H1 (cell line): Measurements from ENCODE around the gene KLHDC4. TPM values are rescaled to one million over a fixed set of nuclear protein-coding genes. Genes with fewer than 3 reads are reported as not detected.

Experiments used
- CTCF ChIA-PET: fragments of 300-600 bp; sonication (Branson Sonifier 250); formaldehyde crosslinking; loops from one replicate; lab custom pipeline; 2021; ENCODE audit not compliant: partially characterized antibody; lab: Charles Lee
- POLR2A ChIA-PET: fragments of 300-600 bp; sonication (Branson Sonifier 250); formaldehyde crosslinking; loops from one replicate; lab custom pipeline; 2021; ENCODE audit warnings: inconsistent platforms; ENCODE audit not compliant: partially characterized antibody; lab: Charles Lee
- DNase-seq, 2 experiments: peaks; one replicate each; pipeline versions ENCODE4 v3.0.0 to v3.0.0-alpha.2; 2010 to 2022; ENCODE audit warnings: low spot score in 2 of 2, low read depth in 1 of 2, mixed read lengths in 1 of 2
- FAIRE-seq: peaks from 2 replicates; lab custom pipeline; 2011; peaks lifted over from hg19 to GRCh38; lab: Jason Lieb, UNC
- H2AFZ ChIP-seq: 2 replicates; pipeline ENCODE4 v1.8.1; 2012; ENCODE audit warnings: low read length, inconsistent platforms
- H2AK5ac ChIP-seq: 2 replicates; pipeline ENCODE4 v1.6.1; 2013; ENCODE audit warnings: low read depth, low read length
- H2BK120ac ChIP-seq: replicated peaks from 2 replicates; pipeline ENCODE3; 2013; ENCODE audit warnings: low read depth, low read length, inconsistent platforms
- H2BK12ac ChIP-seq: 2 replicates; pipeline ENCODE4 v1.6.1; 2013; ENCODE audit warnings: low read depth, low read length
- H2BK15ac ChIP-seq: 2 replicates; pipeline ENCODE4 v1.6.1; 2013; ENCODE audit warnings: low read length
- H2BK20ac ChIP-seq: 2 replicates; pipeline ENCODE4 v1.6.1; 2013; ENCODE audit warnings: low read length
- H2BK5ac ChIP-seq: 2 replicates; pipeline ENCODE4 v1.6.1; 2013; ENCODE audit warnings: low read depth, low read length
- H3K14ac ChIP-seq: 2 replicates; pipeline ENCODE4 v1.6.1; 2013; ENCODE audit warnings: inconsistent platforms; ENCODE audit not compliant: insufficient read length
- H3K18ac ChIP-seq: 2 replicates; pipeline ENCODE4 v1.6.1; 2013; ENCODE audit warnings: low read length; ENCODE audit errors: extremely low read depth
- H3K23ac ChIP-seq: 2 replicates; pipeline ENCODE4 v1.6.1; 2013; ENCODE audit warnings: inconsistent platforms; ENCODE audit not compliant: insufficient read length
- H3K23me2 ChIP-seq: 2 replicates; pipeline ENCODE4 v1.6.1; 2013; ENCODE audit warnings: low read depth, low read length
- H3K27ac ChIP-seq: 2 replicates; pipeline ENCODE4 v1.6.1; 2011; ENCODE audit warnings: low read depth, low read length, inconsistent platforms
- H3K27me3 ChIP-seq, 4 experiments: replicated peaks in 1 of 4; 1 replicate in 1 of 4; 2 replicates in 3 of 4; pipeline versions ENCODE4 v1.6.1 to v1.8.1; 2011 to 2013; ENCODE audit warnings: low read length in 3 of 4, mild to moderate bottlenecking in 3 of 4, inconsistent platforms in 2 of 4, mixed read lengths in 2 of 4, moderate library complexity in 1 of 4; ENCODE audit not compliant: control insufficient read depth in 3 of 4, insufficient read depth in 3 of 4; ENCODE audit errors: extremely low read depth in 1 of 4
- H3K36me3 ChIP-seq, 4 experiments: 2 replicates each; pipeline versions ENCODE4 v1.6.1 to v1.8.1; 2011 to 2013; ENCODE audit warnings: mild to moderate bottlenecking in 4 of 4, low read length in 3 of 4, moderate library complexity in 2 of 4, control low read depth in 1 of 4, inconsistent platforms in 1 of 4; ENCODE audit not compliant: insufficient read depth in 4 of 4, control insufficient read depth in 2 of 4
- H3K4ac ChIP-seq: replicated peaks from 2 replicates; pipeline ENCODE3; 2013; ENCODE audit warnings: low read length, low read depth, mixed read lengths, inconsistent platforms; ENCODE audit not compliant: insufficient read length
- H3K4me1 ChIP-seq, 4 experiments: replicated peaks in 1 of 4; 1 replicate in 1 of 4; 2 replicates in 3 of 4; pipeline versions ENCODE4 v1.6.1 to v1.8.1; 2011 to 2013; ENCODE audit warnings: low read length in 3 of 4, inconsistent platforms in 2 of 4, mixed read lengths in 1 of 4; ENCODE audit not compliant: insufficient read depth in 4 of 4, control insufficient read depth in 3 of 4
- H3K4me2 ChIP-seq, 2 experiments: 2 replicates each; pipeline versions ENCODE4 v1.6.1 to v1.8.1; 2011 to 2013; ENCODE audit warnings: low read depth in 2 of 2, low read length in 2 of 2, control low read depth in 1 of 2, inconsistent platforms in 1 of 2, mild to moderate bottlenecking in 1 of 2; ENCODE audit not compliant: insufficient read depth in 1 of 2
- H3K4me3 ChIP-seq, 4 experiments: fragments of 200-600, 300-600 bp in 1 of 4; sonication (generic), shearing (Covaris generic), sonication (Bioruptor Twin) in 1 of 4; 2 replicates each; pipeline versions ENCODE4 v1.5.1 to v1.8.1; 2011 to 2016; ENCODE audit warnings: low read length in 4 of 4, low read depth in 3 of 4, control low read depth in 2 of 4, inconsistent platforms in 2 of 4, mild to moderate bottlenecking in 2 of 4, mixed read lengths in 1 of 4, moderate library complexity in 1 of 4; ENCODE audit not compliant: insufficient read depth in 2 of 4; ENCODE audit errors: extremely low read depth in 1 of 4
- H3K56ac ChIP-seq: replicated peaks from 2 replicates; pipeline ENCODE3; 2013; ENCODE audit warnings: low read depth, mild to moderate bottlenecking, mixed read lengths, low read length, inconsistent platforms; ENCODE audit not compliant: insufficient read length
- H3K79me1 ChIP-seq: 2 replicates; pipeline ENCODE4 v1.6.1; 2013; ENCODE audit warnings: low read depth, low read length, control low read depth
- H3K79me2 ChIP-seq, 2 experiments: 2 replicates each; pipeline versions ENCODE4 v1.6.1 to v1.8.1; 2012 to 2013; ENCODE audit warnings: low read length in 2 of 2, mild to moderate bottlenecking in 2 of 2, inconsistent platforms in 1 of 2; ENCODE audit not compliant: insufficient read depth in 2 of 2, control insufficient read depth in 1 of 2
- H3K9ac ChIP-seq, 4 experiments: replicated peaks in 1 of 4; 1 replicate in 1 of 4; 2 replicates in 3 of 4; pipeline versions ENCODE4 v1.6.1 to v1.8.1; 2011 to 2013; ENCODE audit warnings: low read depth in 3 of 4, low read length in 3 of 4, control low read depth in 2 of 4, mild to moderate bottlenecking in 2 of 4, moderate library complexity in 2 of 4, inconsistent platforms in 1 of 4; ENCODE audit errors: extremely low read depth in 1 of 4
- H3K9me3 ChIP-seq, 2 experiments: 2 replicates each; pipeline versions ENCODE4 v1.6.1 to v1.8.1; 2012 to 2013; ENCODE audit warnings: mild to moderate bottlenecking in 2 of 2, moderate library complexity in 2 of 2, control low read depth in 1 of 2, inconsistent platforms in 1 of 2, low read depth in 1 of 2, low read length in 1 of 2, mixed read lengths in 1 of 2; ENCODE audit not compliant: insufficient read depth in 2 of 2
- H4K20me1 ChIP-seq, 2 experiments: replicated peaks in 1 of 2; 2 replicates each; pipeline versions ENCODE3 to v1.8.1; 2011 to 2013; ENCODE audit warnings: inconsistent platforms in 2 of 2, low read length in 2 of 2, mild to moderate bottlenecking in 1 of 2; ENCODE audit not compliant: insufficient read depth in 2 of 2, control insufficient read depth in 1 of 2
- H4K5ac ChIP-seq: 2 replicates; pipeline ENCODE4 v1.6.1; 2013; ENCODE audit warnings: low read length, low read depth, mixed read lengths, inconsistent platforms; ENCODE audit not compliant: insufficient read length
- H4K8ac ChIP-seq: 2 replicates; pipeline ENCODE4 v1.8.0; 2013; ENCODE audit warnings: mild to moderate bottlenecking, moderate library complexity, low read length, inconsistent platforms; ENCODE audit not compliant: insufficient read depth; ENCODE audit errors: extremely low read depth
- H4K91ac ChIP-seq: replicated peaks from 2 replicates; pipeline ENCODE3; 2013; ENCODE audit warnings: low read length, mixed read lengths, inconsistent platforms; ENCODE audit not compliant: insufficient read length
- MAX ChIP-seq: IDR thresholded peaks from 2 replicates; pipeline ENCODE4 v1.6.1; 2012; ENCODE audit warnings: inconsistent platforms
- RXRA ChIP-seq: IDR thresholded peaks from 2 replicates; pipeline ENCODE4 v1.6.1; 2011; ENCODE audit warnings: low read depth, mild to moderate bottlenecking, low read length, moderate library complexity; ENCODE audit not compliant: insufficient read depth
- WGBS, 2 experiments: shearing (Covaris generic) in 1 of 2; methylation state at CpG; one replicate each; pipeline versions ENCODE4 v1.1.6 to v1.1.7; 2013 to 2015; ENCODE audit warnings: low lambda C conversion rate in 2 of 2, mixed read lengths in 2 of 2, inconsistent platforms in 1 of 2, low coverage in 1 of 2, missing lambda C conversion rate in 1 of 2; ENCODE audit not compliant: insufficient replicate concordance in 2 of 2, insufficient coverage in 1 of 2, insufficient read length in 1 of 2; ENCODE audit errors: extremely low coverage in 1 of 2, missing lambda C conversion rate in 1 of 2; 5-methylcytosine and 5-hydroxymethylcytosine counted together
- polyA plus RNA-seq, 7 experiments: library from polyadenylated mRNA; depleted of rRNA in 3 of 7; stranded (reverse) in 5 of 7; unstranded in 2 of 7; fragments of >200 nt in 5 of 7; fragments of 200-250 nt in 2 of 7; gene quantifications; 1 replicate in 5 of 7; 2 replicates in 1 of 7; 4 replicates in 1 of 7; pipeline versions ENCODE4 v1.2.1 to v1.2.3, GENCODE V29; 2011 to 2013; ENCODE audit warnings: missing spikeins in 2 of 7, mixed read lengths in 2 of 7
- total RNA-seq: library from RNA; stranded (reverse); fragmentation: NEBNext Ultra II Directional; extraction: Animal tissue kit (Norgen Biotek cat#: 25700); gene quantifications from 2 replicates; pipeline ENCODE4 v1.2.1, GENCODE V29; 2021
- TF ChIP-seq, protein P1 (sequence below): IDR thresholded peaks from 2 replicates; pipeline ENCODE4 v1.6.1; 2012; ENCODE audit warnings: inconsistent platforms

KLHDC4 gene
- total and polyA plus RNA-seq, 2 of the 8 experiments (the other 6 are each of a cell fraction or from before 2014, with no cell fraction given), result 23.7 to 63.9 TPM

- Histone ChIP-seq H3K9me3 (no peaks in the 10 kb centered on the region), H3K79me1 (no peaks in the 10 kb centered on the region; the same call in 1 of the 2 replicates), H3K23ac (no peak overlapping the region), H2BK12ac (no peak overlapping the region), H2BK15ac (no peak overlapping the region), H2BK120ac (no peak overlapping the region), H3K23me2 (no peaks in the 10 kb centered on the region), H2AFZ (no peak overlapping the region), H4K91ac (no peak overlapping the region), H3K4ac (no peak overlapping the region), H3K27ac (no peak overlapping the region), H3K9ac (no peak overlapping the region), H3K56ac (no peak overlapping the region), H2AK5ac (no peak overlapping the region), H3K27me3 (no peaks in the 10 kb centered on the region), H4K20me1 (peaks cover 6 to 8% of the 10 kb centered on the region in 2 experiments), H3K4me1 (peaks cover 0 to 3% (median 1%) of the 10 kb centered on the region in 4 experiments; a peak in 3 of 7 replicates), H3K36me3 (no peaks in the 10 kb centered on the region; a peak in 1 of 8 replicates), H3K18ac (no peak overlapping the region), H3K4me2 (no peak overlapping the region), H3K4me3 (no peak overlapping the region), H4K5ac (no peak overlapping the region), H2BK5ac (no peak overlapping the region), H2BK20ac (no peak overlapping the region), H3K14ac (no peak overlapping the region), H4K8ac (no peak overlapping the region), H3K79me2 (no peaks in the 10 kb centered on the region)
- DNase-seq (no peak), FAIRE-seq (no peak)
- TF ChIP-seq, protein P1, sequence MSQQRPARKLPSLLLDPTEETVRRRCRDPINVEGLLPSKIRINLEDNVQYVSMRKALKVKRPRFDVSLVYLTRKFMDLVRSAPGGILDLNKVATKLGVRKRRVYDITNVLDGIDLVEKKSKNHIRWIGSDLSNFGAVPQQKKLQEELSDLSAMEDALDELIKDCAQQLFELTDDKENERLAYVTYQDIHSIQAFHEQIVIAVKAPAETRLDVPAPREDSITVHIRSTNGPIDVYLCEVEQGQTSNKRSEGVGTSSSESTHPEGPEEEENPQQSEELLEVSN, result peak; percentile 69
- no peak for TF ChIP-seq RXRA
- peak; percentile 45; the same call in 1 of the 2 replicates for TF ChIP-seq MAX
- 78% methylated on average over 14 of the region's 14 CpGs; no CpG with 5 or more reads in 1 of the 2 experiments for WGBS, 2 experiments
- CTCF ChIA-PET, result interaction anchor here (0.7 to 2.1 kb wide), 9 partner anchors 11 to 128 kb away, joined by 3 to 11 read pairs (median 3); no protein-coding TSS in a partner anchor
- POLR2A ChIA-PET, result interaction anchor here (0.9 to 1.3 kb wide), 2 partner anchors 14 to 191 kb away, joined by 3 read pairs; partner anchors contain the start of gene SLC7A5
These were observed 87.2 kb downstream of the KLHDC4 start for GRCh38 chr16:87678618-87679017.
